ENCODE measurements around the gene CFAP251. TPM values are rescaled to one million over a fixed set of nuclear protein-coding genes. Genes with fewer than 3 reads are reported as not detected.

CFAP251 gene, protein sequence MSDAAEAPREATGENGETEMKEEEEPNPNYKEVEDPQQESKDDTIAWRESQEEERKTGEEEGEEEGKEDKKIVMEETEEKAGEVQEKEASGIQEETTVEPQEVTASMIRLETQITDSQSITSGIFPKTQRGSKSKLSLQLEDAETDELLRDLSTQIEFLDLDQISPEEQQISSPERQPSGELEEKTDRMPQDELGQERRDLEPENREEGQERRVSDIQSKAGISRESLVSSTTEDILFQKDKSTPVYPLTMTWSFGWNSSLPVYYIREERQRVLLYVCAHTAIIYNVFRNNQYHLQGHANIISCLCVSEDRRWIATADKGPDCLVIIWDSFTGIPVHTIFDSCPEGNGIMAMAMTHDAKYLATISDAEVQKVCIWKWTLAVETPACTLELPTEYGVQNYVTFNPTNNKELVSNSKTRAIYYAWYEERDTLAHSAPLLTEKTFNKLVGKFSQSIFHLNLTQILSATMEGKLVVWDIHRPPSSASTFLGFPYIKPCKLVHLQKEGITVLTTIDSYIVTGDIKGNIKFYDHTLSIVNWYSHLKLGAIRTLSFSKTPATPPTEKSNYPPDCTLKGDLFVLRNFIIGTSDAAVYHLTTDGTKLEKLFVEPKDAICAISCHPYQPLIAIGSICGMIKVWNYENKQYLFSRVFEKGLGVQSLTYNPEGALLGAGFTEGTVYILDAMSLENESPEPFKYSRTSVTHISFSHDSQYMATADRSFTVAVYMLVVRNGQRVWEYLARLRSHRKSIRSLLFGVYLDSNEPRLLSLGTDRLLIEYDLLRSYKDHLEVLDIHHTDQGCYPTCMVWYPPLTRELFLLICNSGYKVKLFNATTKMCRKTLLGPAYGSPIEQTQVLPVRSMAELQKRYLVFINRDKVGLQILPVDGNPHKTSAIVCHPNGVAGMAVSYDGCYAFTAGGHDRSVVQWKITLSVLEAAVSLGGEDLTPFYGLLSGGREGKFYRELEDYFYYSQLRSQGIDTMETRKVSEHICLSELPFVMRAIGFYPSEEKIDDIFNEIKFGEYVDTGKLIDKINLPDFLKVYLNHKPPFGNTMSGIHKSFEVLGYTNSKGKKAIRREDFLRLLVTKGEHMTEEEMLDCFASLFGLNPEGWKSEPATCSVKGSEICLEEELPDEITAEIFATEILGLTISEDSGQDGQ
- total RNA-seq: 0.09 and 4.3 TPM in 2 replicates

DNA sequence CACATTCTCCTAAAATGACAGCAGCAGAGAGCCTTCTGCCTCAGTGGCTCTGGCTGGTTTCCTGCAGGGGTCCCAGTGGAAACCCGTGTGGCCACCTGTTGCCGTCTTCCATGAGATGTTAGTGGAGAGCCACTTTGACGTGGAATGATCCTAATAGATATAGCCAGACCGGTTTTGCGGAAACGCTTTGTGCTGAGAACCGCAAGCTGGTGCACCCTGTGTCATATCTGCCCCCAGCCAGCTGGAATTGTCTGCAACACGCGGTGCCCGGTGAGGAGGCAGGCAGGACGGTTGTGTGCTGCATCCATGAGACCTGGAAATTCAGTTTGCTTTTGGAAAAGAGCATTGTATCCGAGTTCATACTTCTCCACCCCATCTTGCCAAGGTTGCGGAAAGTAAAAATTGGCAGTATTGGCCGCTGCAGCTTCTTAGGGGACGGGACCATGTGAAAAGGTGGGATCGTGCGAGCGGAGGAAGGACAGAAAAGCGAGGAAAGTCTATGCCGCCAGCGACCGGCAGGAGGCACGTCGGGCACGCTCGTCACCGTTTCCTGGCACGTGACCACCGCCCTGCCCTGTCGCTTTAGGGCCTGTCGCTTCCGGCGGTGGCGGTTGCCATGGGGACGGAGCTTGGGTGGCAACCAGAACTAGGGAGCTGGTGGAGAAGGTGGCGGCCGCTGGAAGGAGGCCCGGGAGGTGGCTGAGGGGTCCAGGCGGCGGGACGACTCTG, at the start of gene CFAP251:
CFAP251 (plus strand) TSS at position 643 of the 729 bp plus-strand sequence. CDS start 2,714 bp downstream, outside the sequence.

DNA sequence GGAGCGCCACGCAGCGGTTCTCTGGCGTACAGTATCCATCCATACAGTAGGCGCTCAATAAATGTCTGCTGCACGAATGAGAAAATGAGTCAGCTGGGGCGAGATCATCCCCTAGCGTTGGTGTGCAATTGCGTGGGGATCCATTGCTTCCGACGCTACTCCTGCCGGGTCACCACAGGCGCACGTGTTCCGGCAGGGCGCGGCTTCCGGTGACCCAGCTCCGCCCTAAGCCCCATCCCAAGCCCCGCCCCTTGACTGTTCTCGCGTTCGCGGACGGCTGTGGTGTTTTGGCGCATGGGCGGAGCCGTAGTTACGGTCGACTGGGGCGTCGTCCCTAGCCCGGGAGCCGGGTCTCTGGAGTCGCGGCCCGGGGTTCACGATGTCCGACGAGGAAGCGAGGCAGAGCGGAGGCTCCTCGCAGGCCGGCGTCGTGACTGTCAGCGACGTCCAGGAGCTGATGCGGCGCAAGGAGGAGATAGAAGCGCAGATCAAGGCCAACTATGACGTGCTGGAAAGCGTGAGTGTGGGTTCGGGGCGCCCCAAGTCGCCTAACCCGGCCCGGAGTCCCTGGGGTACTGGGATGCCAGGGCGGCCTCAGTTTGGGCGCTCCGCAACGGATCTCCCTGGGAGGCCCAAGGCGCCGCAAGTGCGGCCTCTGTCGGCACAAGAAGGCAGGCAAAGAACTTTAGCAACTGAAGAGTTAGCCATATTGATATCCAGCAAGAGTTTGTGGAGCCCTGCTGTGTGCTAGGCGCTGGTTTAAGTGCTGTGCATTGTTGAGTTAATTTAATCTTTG, 29.7 kb upstream of the CFAP251 start, which contains the start of gene PSMD9:
PSMD9 (plus strand) TSS at position 313 of the 796 bp plus-strand sequence; CDS start at position 380, 67 bp downstream.

DNA sequence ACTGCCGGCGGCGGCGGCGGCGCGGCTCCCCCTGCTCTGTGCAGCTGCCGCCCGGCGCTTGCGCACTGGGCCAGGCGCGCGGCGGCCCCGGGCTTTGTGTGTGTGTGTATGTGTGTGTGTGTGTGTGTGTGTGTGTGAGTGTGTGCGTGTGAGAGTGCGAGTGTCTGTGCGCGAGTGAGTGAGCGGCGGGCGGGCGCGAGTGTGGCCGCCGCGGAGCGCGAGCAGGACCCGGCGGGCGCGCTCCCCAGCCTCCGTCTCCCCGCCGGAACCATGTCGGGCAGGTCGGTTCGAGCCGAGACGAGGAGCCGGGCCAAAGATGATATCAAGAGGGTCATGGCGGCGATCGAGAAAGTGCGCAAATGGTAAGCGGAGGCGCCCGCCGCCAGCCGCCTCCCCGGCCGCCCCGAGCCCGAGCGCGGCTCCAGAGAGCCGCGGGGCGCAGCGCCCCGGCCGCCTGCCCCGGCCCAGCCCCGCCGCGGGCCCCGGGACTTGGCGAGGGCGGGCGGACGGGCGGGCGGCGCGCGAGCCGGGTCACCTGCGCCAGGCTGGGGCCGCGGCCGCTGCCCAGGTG, 103.5 kb downstream of the CFAP251 start, which contains the start of gene BCL7A:
BCL7A (plus strand) TSS at position 63 of the 571 bp plus-strand sequence; CDS start at position 271, 208 bp downstream.

Other genes starting within 250 kb of the CFAP251 start
- gene MORN3, start 248.9 kb upstream of the CFAP251 start, total RNA-seq: 0.26 and 2.8 TPM in 2 replicates
- gene TMEM120B, start 205.8 kb upstream of the CFAP251 start, total RNA-seq: 4.9 and 6.5 TPM in 2 replicates
- 3.5 and 20.1 TPM in 2 replicates for gene RHOF, start 124.9 kb upstream of the CFAP251 start, total RNA-seq
- gene SETD1B, start 114.6 kb upstream of the CFAP251 start, total RNA-seq: 4.7 and 7.6 TPM in 2 replicates
- gene HPD, start 59.7 kb upstream of the CFAP251 start, total RNA-seq: 4.9 and 8.8 TPM in 2 replicates
- 29.9 and 59.6 TPM in 2 replicates for gene PSMD9, start 29.8 kb upstream of the CFAP251 start, total RNA-seq
- gene BCL7A, start 103.3 kb downstream of the CFAP251 start, total RNA-seq: 2.0 and 6.9 TPM in 2 replicates
- gene MLXIP, start 160.2 kb downstream of the CFAP251 start, total RNA-seq: 14.2 and 18.0 TPM in 2 replicates